ENCODE measurements around the gene MAP3K12.
"Not testable (repeated sequence)": the region's sequence is repeated elsewhere in the genome, so short reads cannot be mapped to it uniquely, and the experiment has no call there.

The MAP3K12 gene

DNA sequence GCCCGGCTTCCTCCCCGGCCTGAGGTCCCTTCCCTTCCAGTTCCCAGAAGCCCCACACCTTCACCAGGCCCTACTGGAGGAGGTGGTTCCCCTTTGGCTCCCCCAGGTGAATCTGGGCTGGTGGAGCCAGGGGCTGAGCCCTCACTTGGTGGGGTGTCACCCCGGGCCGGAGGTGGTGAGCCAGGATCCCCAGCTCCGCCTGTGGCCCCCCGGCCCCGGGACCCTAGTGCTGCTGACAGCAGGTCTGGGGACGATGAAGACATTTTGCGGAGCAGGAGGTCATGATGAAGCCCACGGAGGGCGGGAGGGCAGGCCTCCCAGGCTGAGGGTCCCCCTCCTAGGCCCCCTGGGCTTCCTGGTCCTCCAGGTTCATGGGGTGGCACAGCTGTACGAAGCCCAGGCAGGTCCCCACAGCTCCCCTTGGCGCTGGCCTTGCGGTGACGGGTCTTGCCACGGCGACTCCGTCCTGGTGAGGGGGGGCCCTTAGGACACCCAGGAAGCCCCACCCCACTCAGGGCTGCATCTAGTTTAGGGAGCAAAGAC lies 16.6 kb downstream of the MAP3K12 start:
- Histone ChIP-seq H3K27me3 (ENCODE audit: control insufficient read depth in 2 of 2, insufficient read depth in 2 of 2, low read length in 2 of 2) (no peaks in the 10 kb centered on the region), H3K4me3 (ENCODE audit: low read length in 2 of 2) (no peak overlapping the region), H3K4me1 (ENCODE audit: control insufficient read depth in 2 of 2, insufficient read depth in 2 of 2, low read length in 2 of 2) (peaks cover 4 to 23% of the 10 kb centered on the region in 2 donors), H3K9ac (ENCODE audit: low read depth in 1 of 2, low read length in 2 of 2) (no peak overlapping the region), H3K36me3 (ENCODE audit: control insufficient read depth in 2 of 2, insufficient read depth in 2 of 2, low read length in 2 of 2) (peaks cover 59 to 69% of the 10 kb centered on the region in 2 donors), H3K9me3 (ENCODE audit: control insufficient read depth in 2 of 2, low read length in 2 of 2) (no peaks in the 10 kb centered on the region), H3K27ac (ENCODE audit: low read depth in 2 of 2, low read length in 2 of 2) (peak overlapping the region in 1 of 2 donors; percentile 63)

DNA sequence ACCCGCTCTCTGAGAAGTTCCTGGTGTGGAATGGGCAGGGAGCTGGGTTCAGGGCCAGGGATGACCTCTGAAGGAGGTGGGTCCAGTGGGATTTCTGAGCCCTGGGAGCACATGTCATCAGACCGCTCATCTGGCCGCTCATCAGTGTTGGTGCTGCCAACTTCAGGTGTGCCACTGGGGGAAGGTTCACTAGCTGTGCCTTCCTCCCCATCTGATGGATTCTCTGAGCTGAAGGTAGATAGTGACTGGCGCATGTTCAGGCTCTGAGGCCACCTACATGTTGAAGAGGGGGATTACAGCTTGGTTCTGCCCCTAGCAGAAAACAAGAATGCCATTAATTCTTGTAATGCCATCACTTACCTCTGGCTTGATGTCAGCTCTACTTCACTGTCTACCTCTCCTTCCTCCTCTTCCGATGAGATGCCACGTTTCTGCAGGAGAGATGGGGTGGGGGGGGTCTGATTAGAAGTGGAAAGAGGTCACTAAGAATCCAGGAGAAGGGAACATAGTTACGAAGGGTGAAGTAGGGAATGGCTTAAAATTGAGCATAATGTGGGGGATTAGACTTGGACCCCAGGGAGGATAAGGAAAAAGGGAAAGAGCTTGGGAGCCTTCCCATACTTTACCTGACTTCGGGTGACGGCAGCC lies 17.2 kb downstream of the MAP3K12 start:
- Histone ChIP-seq H3K4me1 (ENCODE audit: control insufficient read depth in 2 of 2, insufficient read depth in 2 of 2, low read length in 2 of 2) (peaks cover 4 to 23% of the 10 kb centered on the region in 2 donors), H3K9ac (ENCODE audit: low read depth in 1 of 2, low read length in 2 of 2) (no peak overlapping the region), H3K27me3 (ENCODE audit: control insufficient read depth in 2 of 2, insufficient read depth in 2 of 2, low read length in 2 of 2) (no peaks in the 10 kb centered on the region), H3K27ac (ENCODE audit: low read depth in 2 of 2, low read length in 2 of 2) (no peak overlapping the region), H3K36me3 (ENCODE audit: control insufficient read depth in 2 of 2, insufficient read depth in 2 of 2, low read length in 2 of 2) (peaks cover 61 to 71% of the 10 kb centered on the region in 2 donors), H3K9me3 (ENCODE audit: control insufficient read depth in 2 of 2, low read length in 2 of 2) (no peaks in the 10 kb centered on the region), H3K4me3 (ENCODE audit: low read length in 2 of 2) (no peak overlapping the region)

DNA sequence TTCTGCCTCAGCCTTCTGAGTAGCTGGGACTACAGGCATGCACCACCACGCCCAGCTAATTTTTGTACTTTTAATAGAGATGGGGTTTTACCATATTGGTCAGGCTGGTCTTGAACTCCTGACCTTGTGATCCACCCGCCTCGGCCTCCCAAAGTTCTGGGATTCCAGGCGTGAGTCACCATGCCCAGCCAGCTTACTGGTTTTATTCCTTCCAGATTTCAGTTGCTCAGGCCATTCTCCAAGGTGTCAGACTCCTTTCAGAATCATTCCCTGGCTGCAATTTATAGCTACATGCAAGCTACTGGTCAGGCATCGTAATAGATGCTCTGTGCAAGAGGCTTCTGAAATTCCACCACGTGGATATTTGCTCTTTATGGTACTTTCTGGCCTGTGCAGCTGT lies 17.8 kb downstream of the MAP3K12 start:
- Histone ChIP-seq H3K36me3 (ENCODE audit: control insufficient read depth in 2 of 2, insufficient read depth in 2 of 2, low read length in 2 of 2) (peaks cover 62 to 75% of the 10 kb centered on the region in 2 donors), H3K4me1 (ENCODE audit: control insufficient read depth in 2 of 2, insufficient read depth in 2 of 2, low read length in 2 of 2) (peaks cover 4 to 23% of the 10 kb centered on the region in 2 donors)
- not testable (repeated sequence) for H3K27me3 ChIP-seq (ENCODE audit: control insufficient read depth in 2 of 2, insufficient read depth in 2 of 2, low read length in 2 of 2); H3K4me3 ChIP-seq (ENCODE audit: low read length in 2 of 2); H3K27ac ChIP-seq (ENCODE audit: low read depth in 2 of 2, low read length in 2 of 2); H3K9ac ChIP-seq (ENCODE audit: low read depth in 1 of 2, low read length in 2 of 2); H3K9me3 ChIP-seq (ENCODE audit: control insufficient read depth in 2 of 2, low read length in 2 of 2)

DNA sequence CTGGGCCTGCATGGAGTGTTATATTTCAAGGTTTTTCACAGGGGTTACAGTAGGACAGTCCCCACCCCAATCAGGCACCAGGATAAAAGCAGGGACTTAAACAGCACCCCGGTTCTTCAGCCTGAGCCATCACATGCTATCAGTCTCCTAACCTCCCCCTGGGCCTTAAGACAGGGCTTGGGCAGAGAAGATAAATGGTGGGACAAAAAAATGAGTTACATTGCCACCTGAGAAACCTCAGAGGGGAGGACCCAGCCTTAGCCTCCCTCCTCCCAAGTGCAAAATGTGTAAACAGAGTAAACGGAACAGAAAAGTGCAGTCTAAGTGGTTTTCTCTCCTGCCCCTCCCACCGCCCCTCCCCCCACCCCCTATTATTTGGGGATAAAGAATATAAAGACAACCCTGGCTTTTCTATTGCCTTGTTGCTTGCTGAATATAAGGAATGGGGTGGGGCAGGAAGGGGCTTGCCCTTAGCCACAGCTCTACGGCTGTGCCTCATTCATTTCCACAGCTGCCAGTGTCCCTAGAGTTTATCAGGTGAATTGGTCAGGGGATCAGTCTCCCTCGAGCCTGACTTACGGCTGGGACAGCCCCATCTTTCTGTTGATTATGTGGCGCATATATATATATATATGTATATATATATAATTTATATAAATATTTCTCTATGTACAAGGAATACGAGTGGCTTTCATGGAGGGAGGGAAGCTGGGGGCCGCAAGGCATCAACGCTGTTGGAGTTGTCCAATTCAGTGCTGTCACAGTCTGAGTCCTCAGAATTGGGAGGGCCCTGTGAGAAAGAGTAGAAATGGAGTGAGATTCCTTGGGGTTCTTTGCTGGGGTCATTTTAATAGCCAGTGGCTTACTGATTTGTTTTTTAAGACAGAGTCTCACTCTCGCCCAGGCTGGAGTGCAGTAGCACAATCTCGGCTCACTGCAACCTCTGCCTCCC lies 18.5 kb downstream of the MAP3K12 start:
- Histone ChIP-seq H3K27ac (ENCODE audit: low read depth in 2 of 2, low read length in 2 of 2) (no peak overlapping the region), H3K36me3 (ENCODE audit: control insufficient read depth in 2 of 2, insufficient read depth in 2 of 2, low read length in 2 of 2) (peaks cover 63 to 76% of the 10 kb centered on the region in 2 donors), H3K4me1 (ENCODE audit: control insufficient read depth in 2 of 2, insufficient read depth in 2 of 2, low read length in 2 of 2) (peaks cover 6 to 23% of the 10 kb centered on the region in 2 donors), H3K4me3 (ENCODE audit: low read length in 2 of 2) (no peak overlapping the region), H3K27me3 (ENCODE audit: control insufficient read depth in 2 of 2, insufficient read depth in 2 of 2, low read length in 2 of 2) (no peaks in the 10 kb centered on the region), H3K9ac (ENCODE audit: low read depth in 1 of 2, low read length in 2 of 2) (no peak overlapping the region), H3K9me3 (ENCODE audit: control insufficient read depth in 2 of 2, low read length in 2 of 2) (no peaks in the 10 kb centered on the region)

DNA sequence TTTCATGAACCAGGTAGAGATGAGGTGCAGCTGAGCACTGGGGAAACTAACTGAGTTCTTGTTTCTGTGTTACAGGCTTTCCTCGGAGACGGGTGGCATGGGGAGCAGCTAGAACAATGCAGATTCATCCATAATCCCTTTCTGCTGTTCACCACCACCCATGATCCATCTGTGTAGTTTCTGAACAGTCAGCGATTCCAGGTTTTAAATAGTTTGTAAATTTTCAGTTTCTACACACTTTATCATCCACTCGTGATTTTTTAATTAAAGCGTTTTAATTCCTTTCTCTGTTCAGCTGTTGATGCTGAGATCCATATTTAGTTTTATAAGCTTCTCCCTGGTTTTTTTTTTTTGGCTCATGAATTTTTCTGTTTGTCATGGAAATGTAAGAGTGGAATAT lies 19.9 kb downstream of the MAP3K12 start:
- Histone ChIP-seq H3K4me1 (ENCODE audit: control insufficient read depth in 2 of 2, insufficient read depth in 2 of 2, low read length in 2 of 2) (peaks cover 7 to 28% of the 10 kb centered on the region in 2 donors), H3K4me3 (ENCODE audit: low read length in 2 of 2) (no peak overlapping the region), H3K27ac (ENCODE audit: low read depth in 2 of 2, low read length in 2 of 2) (no peak overlapping the region)

DNA sequence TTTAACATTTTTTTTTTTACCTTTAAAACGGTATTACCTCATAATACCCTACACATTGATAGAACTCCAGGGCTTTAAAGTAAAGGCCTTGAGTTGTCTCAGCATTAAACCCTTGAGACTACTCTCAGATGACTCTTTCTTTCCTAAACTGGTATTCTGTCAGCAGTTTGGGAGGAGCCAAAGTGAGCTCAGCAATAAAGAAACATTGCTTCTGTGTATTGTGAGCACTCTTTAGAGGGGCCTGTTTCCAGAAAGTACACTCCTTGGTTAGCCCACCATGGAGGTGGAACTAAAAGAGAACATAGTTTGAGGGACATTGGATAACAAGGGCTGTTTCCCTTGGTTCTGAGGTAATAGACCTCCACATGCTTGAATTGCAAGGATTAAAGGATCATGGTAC lies 20.4 kb downstream of the MAP3K12 start:
- Histone ChIP-seq H3K9ac (ENCODE audit: low read depth in 1 of 2, low read length in 2 of 2) (no peak overlapping the region), H3K4me3 (ENCODE audit: low read length in 2 of 2) (no peak overlapping the region), H3K4me1 (ENCODE audit: control insufficient read depth in 2 of 2, insufficient read depth in 2 of 2, low read length in 2 of 2) (peaks cover 8 to 27% of the 10 kb centered on the region in 2 donors), H3K27ac (ENCODE audit: low read depth in 2 of 2, low read length in 2 of 2) (no peak overlapping the region), H3K27me3 (ENCODE audit: control insufficient read depth in 2 of 2, insufficient read depth in 2 of 2, low read length in 2 of 2) (no peaks in the 10 kb centered on the region), H3K9me3 (ENCODE audit: control insufficient read depth in 2 of 2, low read length in 2 of 2) (no peaks in the 10 kb centered on the region), H3K36me3 (ENCODE audit: control insufficient read depth in 2 of 2, insufficient read depth in 2 of 2, low read length in 2 of 2) (peaks cover 77 to 84% of the 10 kb centered on the region in 2 donors)

More for the DNA sequence above, 19.9 kb downstream of the MAP3K12 start:
- no peaks in the 10 kb centered on the region for H3K27me3 ChIP-seq (ENCODE audit: control insufficient read depth in 2 of 2, insufficient read depth in 2 of 2, low read length in 2 of 2)
- no peak overlapping the region for H3K9ac ChIP-seq (ENCODE audit: low read depth in 1 of 2, low read length in 2 of 2)
- H3K36me3 ChIP-seq (ENCODE audit: control insufficient read depth in 2 of 2, insufficient read depth in 2 of 2, low read length in 2 of 2) = peaks cover 72 to 84% of the 10 kb centered on the region in 2 donors
- no peaks in the 10 kb centered on the region for H3K9me3 ChIP-seq (ENCODE audit: control insufficient read depth in 2 of 2, low read length in 2 of 2)

DNA sequence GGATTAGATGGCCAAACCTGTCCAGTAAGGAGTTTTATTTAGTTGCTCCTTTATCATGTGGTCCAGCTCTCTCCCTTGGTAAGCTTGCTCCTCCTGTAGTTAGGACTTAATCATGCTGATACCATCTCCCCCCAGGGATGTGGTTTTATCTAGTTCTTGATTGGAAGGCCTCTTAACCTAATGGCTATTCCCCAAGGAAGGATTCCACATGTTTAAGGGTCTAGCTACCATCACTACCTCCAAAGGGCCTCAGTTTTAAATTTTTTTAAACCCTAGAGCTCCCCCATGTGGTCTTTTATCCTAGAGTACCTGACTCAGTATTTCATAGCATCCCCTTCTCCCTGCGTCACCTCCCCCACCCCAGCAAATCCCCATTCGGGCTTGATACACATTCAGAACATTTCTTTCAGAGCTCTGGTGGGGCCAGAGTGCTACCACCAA lies 22.5 kb downstream of the MAP3K12 start:
- H3K4me3 ChIP-seq (ENCODE audit: low read length in 2 of 2) = no peak overlapping the region
- no peak overlapping the region for H3K9ac ChIP-seq (ENCODE audit: low read depth in 1 of 2, low read length in 2 of 2)
- H3K27me3 ChIP-seq (ENCODE audit: control insufficient read depth in 2 of 2, insufficient read depth in 2 of 2, low read length in 2 of 2) = no peaks in the 10 kb centered on the region
- H3K4me1 ChIP-seq (ENCODE audit: control insufficient read depth in 2 of 2, insufficient read depth in 2 of 2, low read length in 2 of 2) = peaks cover 6 to 12% of the 10 kb centered on the region in 2 donors
- H3K36me3 ChIP-seq (ENCODE audit: control insufficient read depth in 2 of 2, insufficient read depth in 2 of 2, low read length in 2 of 2) = peaks cover 79 to 81% of the 10 kb centered on the region in 2 donors
- no peak overlapping the region for H3K27ac ChIP-seq (ENCODE audit: low read depth in 2 of 2, low read length in 2 of 2)
- no peaks in the 10 kb centered on the region for H3K9me3 ChIP-seq (ENCODE audit: control insufficient read depth in 2 of 2, low read length in 2 of 2)

DNA sequence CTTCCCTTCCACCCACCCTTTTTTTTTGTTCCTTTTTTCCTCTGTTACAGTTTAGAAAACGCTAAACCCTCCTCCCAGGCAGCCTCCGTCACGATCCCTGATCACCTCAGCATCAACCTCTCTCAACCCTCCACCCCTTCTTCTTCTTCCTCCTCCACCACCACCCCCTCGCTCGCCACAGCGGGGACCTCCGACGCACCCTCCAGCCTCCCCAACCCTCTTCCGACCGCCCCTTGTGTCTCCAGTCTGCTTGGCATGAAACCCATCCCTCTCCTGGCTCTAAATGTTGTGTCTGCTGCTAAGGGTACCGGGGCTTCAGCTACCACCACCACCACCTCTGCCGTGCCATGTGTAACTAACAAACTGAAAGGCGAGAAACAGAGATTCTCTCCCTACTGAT lies 24.4 kb downstream of the MAP3K12 start:
- Histone ChIP-seq H3K36me3 (ENCODE audit: control insufficient read depth in 2 of 2, insufficient read depth in 2 of 2, low read length in 2 of 2) (peaks cover 83 to 86% of the 10 kb centered on the region in 2 donors), H3K27ac (ENCODE audit: low read depth in 2 of 2, low read length in 2 of 2) (peak overlapping the region in 1 of 2 donors; percentile 45), H3K4me3 (ENCODE audit: low read length in 2 of 2) (no peak overlapping the region), H3K9ac (ENCODE audit: low read depth in 1 of 2, low read length in 2 of 2) (no peak overlapping the region), H3K27me3 (ENCODE audit: control insufficient read depth in 2 of 2, insufficient read depth in 2 of 2, low read length in 2 of 2) (no peaks in the 10 kb centered on the region), H3K4me1 (ENCODE audit: control insufficient read depth in 2 of 2, insufficient read depth in 2 of 2, low read length in 2 of 2) (peaks cover 6 to 12% of the 10 kb centered on the region in 2 donors), H3K9me3 (ENCODE audit: control insufficient read depth in 2 of 2, low read length in 2 of 2) (no peaks in the 10 kb centered on the region)

DNA sequence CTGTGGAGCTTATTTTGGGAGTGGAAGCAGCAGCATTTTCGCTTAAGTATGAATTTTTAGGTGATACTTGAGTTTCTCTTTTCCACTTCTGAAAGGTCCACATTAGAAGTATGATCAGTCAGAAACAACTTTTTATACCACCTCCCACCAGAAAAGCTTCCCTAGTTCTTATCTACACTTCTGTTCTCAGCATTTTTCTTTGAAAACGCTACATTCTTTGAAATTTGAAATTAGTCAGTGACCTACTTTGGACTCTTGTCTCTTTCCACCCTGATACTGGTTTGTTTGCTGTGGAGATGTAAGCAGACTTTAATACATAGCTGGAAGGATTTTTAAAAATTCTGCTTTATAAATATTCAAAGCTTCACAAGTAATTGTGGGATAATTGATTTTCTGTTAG lies 25.2 kb downstream of the MAP3K12 start:
- peaks cover 6 to 12% of the 10 kb centered on the region in 2 donors for H3K4me1 ChIP-seq (ENCODE audit: control insufficient read depth in 2 of 2, insufficient read depth in 2 of 2, low read length in 2 of 2)
- H3K27me3 ChIP-seq (ENCODE audit: control insufficient read depth in 2 of 2, insufficient read depth in 2 of 2, low read length in 2 of 2) = no peaks in the 10 kb centered on the region
- H3K4me3 ChIP-seq (ENCODE audit: low read length in 2 of 2) = no peak overlapping the region
- no peak overlapping the region for H3K9ac ChIP-seq (ENCODE audit: low read depth in 1 of 2, low read length in 2 of 2)
- no peaks in the 10 kb centered on the region for H3K9me3 ChIP-seq (ENCODE audit: control insufficient read depth in 2 of 2, low read length in 2 of 2)
- H3K36me3 ChIP-seq (ENCODE audit: control insufficient read depth in 2 of 2, insufficient read depth in 2 of 2, low read length in 2 of 2) = peaks cover 84 to 85% of the 10 kb centered on the region in 2 donors
- peak overlapping the region in 1 of 2 donors; percentile 43 for H3K27ac ChIP-seq (ENCODE audit: low read depth in 2 of 2, low read length in 2 of 2)
